Right forelimb (tissue), 1 donor: ENCODE results near the gene IQCN.

Source experiments
- DNase-seq: peaks from one replicate; pipeline ENCODE4 v3.0.0-alpha.2; 2018

The IQCN gene

DNA sequence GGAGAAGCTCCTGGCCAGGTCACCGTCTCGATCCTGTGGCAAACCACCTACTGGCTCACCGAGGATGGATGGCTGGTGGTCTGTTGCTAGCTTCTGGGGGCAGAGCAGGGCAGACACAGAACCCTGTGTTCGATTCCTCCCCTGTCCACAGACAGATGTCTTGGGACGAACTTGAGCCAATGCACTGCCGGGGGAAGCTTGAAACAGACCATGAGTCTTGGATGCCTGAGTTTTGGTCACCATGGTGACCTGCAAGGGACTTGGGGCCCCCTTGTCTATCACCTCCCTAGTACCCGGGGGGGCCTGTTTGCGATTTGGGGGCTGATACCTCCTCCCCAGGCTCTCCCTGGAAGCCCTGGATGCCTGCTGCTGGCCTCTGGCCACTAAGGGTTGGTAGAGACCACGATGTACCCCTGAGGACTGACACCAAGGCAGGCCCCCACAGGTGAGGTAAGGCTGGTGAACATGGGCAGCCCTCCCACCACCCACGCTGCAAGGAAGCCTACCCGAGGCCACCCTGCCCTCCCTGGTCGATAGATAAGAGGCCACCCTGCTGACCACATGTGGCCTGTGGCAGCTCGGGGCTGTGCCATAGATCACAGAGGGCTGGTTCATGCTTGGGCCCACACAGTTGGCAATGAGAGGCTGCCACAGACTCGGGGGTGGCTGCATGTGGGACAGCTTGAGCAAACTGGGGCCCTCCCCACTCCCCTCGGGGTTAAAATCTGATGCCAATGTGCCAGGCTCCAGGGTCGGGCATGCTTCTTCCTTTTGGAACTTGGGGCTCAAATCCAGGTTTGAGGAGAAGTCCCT, 10.7 kb downstream of the IQCN start:
- DNase-seq, result no peak

DNA sequence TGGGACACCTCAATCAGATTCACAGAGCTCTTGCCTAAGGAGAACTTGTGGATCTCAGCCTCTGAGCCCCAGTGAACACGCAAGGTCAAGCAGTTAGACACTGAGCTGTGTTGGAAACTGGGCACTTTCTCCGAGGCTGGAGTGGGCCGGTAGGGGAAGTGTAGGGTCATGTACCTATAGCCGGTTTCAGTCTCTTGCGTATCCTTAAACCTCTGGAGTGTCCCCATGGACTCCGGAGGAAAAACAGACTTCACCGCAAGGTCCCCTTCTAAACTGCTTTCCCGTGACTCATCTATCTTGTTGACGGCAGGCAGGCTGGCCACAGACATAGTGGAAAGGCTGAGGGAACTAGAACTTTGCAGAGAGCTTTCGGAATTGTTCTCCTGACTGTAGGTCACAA, 11.3 kb downstream of the IQCN start:
- no peak for DNase-seq

DNA sequence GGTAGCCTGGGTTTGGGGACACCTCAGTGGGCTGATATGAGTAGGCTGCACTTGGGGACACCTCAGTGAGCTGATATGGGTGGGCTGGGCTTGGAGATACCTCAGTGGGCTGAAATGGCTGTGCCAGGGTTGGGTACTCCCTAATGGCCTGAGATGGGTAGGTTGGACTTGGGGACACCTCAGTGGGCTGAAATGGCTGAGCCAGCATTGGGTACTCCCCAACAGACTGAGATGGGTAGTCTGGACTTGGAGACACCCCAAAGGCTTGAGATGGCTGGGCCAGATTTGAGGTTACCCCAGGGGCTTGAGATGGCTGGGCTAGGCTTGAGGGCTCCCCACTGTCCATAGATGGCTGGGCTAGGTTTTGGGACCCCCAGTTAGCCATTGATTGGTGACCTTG, 12.1 kb downstream of the IQCN start:
- DNase-seq, result no peak

DNA sequence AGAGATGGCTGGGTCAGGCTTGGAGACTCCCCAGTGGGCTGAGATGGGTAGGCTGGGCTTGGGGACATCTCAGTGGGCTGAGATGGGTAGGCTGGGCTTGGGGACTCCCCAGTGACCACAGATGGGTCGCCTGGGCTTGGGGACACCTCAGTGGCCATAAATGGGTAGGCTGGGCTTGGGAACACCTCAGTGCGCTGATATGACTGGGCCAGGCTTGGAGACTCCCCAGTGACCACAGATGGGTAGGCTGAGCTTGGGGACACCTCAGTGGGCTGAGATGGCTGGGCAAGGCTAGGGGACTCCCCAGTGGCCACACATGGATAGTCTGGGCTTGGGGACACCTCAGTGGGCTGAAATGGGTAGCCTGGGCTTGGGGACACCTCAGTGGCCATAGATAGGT, 12.8 kb downstream of the IQCN start:
- DNase-seq, result no peak

DNA sequence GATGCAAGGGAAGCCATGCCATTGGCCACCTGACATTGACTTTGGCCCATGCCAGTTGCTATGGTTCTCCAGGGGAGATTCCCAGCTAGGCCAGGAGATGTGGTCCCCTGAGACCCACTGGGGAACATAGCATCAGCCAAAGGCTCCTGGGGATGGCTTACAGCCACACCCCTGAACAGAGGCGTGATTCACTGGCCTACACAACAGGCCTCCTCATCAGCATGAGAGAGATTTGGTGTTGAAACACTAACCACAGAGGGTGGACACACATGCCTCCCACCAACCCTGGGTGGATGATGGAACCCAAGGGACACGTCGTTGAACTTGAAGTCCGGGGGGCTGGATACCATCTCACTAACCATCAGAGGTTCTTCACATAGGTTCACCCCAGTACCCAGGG, 14.4 kb downstream of the IQCN start:
- DNase-seq, result no peak

DNA sequence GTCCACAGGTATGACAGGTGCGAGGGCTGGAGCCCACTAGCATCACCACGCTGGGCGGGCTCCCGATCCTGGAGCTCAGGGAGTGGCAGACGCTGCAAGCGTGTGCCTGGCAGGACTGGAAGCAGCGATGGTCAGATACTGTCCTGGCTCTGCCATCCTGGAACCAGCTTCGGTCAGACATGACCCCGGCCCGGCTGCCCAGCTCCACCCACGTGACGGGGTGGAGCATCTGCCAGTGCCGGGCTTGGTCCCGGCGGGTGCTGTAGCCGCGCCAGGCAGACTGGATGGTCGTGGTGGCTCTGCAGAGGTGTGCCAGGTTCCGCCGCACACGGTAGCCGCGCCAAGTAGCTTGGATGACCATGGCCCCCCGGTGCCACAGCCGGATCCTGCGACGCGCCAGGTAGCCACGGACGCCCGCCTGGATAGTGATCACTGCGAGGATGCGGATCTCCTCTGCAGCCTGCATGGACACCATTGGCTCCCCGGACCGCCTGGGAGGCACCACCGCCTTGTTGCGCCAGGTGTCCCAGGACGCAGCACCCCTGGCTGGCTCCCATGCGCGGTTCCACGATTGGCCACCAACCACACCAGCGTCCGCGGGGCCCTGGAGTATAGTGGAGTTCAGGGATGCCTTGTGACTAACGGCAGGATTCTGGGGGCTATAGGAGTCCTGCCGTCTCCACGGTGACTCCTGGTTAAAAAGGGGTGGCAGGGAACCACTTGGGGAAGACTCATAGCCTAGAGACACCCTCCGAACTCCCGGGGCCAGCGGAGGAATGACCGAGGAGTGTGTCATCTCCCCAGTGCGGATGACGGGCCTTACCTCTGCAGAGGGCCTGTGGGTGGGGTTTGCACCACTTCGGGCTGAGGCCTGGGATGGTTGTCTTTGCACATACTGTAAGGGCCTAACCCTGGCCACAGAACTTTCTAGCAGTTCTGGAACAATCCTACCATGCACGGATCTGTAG, 16.5 kb downstream of the IQCN start:
- DNase-seq, result no peak

DNA sequence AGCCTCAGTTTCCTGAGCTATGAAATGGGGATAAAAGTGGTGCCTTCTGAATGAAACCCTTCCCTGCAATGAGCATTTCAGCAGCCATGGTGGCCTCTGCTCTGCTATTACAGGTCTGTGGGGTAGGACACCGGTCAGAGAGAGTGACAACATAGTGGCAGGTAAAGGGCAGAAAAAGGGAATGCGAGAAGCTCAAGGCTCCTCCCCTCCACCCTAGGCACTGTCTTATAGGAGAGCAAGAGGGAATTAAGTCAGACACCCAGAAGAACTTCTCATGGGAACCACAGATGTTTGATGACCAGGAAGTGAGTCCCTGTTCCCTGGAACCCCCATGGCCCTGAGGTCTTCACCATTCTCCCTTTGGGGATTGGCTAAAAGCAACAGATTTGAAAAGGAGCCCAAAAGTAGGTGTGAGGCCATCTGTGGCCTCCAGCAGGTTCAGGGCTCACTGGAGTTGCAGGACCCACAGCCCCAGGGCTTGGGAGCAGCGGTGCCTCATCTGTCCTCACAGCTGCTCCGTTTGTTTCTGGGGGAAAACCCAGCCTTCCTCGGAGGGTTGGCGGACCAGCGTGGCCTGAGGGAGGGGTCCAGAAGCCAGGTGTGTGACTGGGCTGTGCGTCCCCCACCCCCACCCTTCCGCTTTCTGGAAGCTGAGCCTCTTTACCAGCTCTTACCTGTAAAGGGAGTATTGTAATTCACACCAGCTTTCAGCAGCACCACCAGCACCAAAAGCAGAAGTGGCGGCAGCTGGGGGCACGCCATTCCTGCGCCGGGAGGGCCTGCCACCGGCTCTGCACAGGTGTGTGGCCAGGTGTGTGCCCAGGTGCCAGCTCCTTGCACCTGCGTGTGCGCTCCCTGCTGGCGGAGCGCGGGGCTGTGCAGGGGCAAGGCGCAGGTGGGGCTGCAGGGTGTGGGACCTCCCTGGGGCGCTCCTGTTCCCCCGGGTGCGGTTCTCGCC, 19.4 kb downstream of the IQCN start:
- no peak for DNase-seq

DNA sequence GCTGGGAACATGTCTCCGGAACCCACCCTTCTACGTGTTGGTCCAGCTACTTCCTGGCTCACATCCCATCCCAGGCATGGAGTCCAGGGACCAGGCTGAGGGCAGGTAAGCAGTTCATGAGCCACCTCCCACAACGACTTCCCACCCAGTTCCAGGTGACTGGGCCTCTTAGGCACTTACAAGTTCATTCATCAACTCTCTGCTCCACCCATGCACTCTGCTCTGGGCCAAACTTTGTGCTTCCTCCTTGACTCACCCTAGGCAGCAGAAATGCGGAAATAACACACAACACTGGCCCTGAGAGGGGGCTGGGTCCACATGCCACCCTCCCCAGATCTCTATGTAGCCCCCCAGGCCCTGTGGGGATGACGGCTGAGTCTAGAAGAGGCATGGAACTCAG, 20.5 kb downstream of the IQCN start:
- DNase-seq, result no peak

DNA sequence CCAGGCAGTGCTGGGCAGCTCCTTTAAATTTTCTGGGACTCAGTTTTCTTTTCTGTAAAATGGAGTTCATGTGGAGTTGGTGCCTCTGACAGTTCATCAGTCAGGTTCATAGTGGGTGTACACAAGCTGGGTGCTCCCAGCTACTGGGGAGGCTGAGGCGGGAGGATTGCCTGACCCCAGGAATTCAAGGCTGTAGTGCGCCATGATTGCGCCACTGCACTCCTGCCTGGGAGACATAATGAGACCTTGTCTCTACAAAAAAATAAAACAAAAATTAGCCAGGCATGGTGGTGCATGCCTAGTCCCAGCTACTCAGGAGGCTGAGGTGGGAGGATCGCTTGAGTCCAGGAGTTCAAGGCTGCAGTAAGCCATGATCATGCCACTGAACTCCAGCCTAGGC, 21.1 kb downstream of the IQCN start:
- no peak for DNase-seq

DNA sequence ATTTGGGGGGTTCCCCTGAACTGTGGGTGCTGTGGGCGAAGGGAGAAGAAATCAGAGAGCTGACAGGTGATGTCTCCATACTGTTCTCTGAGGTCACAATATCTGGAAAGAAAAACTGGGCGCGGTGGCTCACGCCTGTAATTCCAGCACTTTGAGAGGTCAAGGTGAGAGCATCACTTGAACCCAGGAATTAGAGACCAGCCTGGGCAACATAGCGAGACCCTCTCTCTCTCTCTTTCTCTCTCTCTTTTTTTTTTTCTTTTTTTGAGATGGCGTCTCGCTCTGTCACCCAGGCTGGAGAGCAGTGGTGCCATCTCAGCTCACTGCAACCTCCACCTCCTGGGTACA, 21.9 kb downstream of the IQCN start:
- no peak for DNase-seq

DNA sequence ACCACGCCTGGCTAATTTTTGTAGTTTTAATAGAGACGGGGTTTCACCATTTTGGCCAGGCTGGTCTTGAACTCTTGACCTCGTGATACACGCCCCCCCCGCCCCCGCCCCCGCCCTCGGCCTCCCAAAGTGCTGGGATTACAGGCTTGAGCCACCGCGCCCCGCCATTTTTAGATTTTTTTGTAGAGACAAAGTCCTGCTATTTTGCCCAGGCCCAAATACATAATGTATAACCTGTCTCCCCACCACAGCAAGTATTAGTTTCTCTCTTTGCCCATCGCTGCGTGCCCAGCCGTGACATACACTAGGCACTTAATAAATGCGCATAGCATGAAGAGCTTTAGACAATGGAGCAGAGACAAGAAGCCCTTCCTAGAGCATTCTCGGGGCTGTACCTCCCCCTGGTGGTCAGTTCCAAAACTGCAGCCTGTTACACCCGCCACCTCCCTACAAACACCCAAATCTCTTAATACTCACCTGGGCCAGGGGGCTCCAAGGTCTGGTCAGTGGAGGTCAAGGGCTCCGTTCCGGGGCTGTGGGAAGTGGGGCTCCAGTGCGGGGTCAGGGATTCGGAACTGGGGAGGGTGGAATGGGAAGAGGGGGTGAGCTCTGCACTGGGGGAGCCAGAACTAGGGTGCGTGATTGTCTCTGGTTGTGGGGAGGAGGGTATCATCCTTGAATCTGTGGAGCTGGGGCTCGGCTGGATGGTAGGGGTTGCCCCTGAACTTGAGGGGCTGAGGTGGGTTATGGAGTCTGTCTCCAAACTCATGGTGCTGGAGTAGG, 22.5 kb downstream of the IQCN start:
- DNase-seq, result peak; percentile 88

DNA sequence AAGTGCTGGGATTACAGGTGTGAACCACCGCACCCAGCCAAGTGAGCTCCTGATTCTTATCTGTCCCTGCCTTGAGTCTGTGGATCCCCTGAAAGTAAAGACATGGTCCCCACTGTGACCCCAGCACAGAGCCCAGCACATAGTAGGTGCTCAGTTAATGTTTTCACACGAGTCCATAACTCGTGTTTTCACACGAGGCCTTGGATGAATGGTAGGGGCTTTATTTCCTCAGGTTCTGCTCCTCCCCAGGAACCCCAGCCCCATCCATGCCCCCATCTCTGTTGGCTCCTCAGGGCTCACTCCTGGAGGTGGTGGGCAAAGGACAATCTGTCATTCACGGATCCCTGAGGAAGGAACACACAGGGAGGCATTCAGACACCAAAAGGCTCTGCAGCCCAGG, 24.4 kb downstream of the IQCN start:
- DNase-seq, result no peak

DNA sequence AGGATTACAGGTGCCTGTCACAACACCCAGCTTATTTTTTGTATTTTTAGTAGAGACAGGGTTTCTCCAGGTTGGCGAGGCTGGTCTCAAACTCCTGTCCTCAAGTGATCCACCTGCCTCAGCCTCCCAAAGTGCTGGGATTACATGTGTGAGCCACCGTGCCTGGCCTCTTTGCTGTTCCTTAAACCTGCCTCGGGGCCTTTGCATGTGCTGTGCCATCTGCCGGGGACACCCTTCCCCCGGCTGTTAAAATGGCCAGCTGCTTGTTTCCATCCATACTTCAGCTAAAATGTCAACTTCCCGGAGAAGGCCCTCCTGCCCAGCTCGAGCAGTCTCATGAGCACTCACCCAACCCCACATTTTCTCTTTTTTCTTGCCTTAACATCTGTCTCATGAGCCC, 29.0 kb downstream of the IQCN start:
- DNase-seq, result no peak

DNA sequence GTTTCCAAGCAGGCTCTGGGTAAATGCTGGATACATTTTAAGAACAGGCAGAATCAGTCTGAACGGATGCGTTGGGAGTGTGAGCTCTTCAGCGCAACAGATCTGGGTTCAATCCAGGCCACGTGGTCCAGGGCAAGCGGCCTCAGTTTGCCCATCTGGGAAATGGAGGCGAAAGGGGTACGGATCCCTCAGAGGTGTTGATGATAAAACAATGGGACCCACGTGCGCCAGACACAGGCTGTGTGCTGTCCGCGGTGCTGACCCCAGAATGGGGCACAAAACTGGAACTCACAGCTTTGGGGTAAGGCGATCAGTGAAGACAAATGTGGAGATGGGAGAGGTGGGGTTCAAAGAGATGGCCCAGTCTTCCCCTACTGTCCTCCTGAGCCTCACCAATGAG, 34.9 kb downstream of the IQCN start:
- no peak for DNase-seq

DNA sequence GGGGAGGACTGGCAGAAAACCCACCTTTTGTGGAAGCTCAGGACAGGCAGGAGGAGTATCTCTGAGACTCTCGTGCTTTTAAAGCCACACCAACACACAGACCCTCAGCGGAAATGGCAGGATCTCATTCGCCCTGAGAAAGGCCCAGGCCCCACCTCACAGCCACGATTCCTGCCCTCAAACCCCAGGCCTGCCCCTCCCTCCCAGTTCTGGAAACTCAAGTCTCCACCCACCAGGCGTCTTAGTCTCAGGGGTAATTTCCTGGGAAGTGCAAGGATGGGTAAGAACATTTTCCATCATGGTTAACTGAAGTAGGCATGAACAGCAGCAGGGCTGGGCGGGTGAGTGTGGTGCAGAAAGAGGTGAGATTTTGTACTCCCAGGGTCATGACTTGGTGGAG, 40.1 kb downstream of the IQCN start:
- no peak for DNase-seq

DNA sequence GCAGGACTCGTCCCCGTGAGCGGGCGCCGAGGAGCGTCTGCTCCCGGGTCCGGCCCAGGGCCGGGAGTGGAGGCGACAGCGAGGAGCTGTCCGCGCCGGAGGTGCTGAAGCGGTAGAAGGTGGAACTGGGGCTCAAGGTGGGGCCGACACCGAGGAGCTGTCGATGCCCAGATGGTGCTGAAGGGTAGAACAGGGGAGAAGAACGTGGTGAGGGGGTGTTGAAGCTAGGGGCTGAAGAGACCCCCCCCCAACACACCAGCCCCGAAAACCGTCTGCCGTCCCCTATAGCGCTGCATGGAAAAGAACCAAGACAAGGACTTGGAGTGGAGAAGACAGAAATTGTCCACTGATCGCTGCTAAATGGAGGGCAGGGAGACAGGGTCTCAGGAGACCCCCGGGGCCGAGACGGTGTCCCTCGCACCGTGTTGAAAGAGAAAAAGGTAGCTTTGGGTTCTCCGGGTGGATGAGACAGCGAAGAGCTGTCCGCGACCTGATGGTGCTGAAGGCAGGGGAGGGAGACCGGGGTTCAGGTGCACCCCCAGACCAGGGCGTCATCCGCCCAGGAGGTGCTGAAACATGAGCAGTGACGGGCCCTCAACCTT, 40.9 kb downstream of the IQCN start:
- no peak for DNase-seq

DNA sequence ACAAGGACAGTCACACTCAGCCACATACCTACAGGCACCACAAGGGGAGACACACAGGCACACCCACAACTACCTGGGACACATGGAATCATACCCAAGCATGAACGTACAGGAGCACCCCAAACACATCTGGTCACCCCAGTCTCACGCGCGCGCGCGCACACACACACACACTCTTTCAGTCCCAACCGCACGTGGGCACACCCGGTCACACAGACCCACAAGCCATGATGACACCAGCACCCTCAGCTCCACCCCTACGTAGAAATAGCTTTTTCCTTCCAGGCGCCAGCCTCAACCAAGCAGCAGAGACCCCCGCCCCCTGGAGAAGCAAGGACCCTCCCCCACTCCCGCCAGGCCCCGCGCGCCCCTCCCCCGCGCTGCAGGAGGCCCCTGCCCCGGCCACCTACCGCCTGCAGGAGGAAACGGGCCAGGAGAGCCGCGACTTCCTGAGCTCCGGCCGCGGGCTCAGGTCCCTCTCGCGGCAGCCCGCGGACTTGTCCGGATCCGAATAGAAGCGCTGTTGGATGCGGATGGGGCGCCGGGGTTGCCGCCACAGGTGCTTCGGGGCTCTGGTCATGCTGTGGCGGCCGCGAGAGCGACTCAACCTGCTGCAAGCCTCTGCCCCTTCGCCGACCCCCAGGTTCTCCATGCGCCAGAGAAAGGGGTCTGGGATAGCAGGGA, 41.6 kb downstream of the IQCN start:
- no peak for DNase-seq

DNA sequence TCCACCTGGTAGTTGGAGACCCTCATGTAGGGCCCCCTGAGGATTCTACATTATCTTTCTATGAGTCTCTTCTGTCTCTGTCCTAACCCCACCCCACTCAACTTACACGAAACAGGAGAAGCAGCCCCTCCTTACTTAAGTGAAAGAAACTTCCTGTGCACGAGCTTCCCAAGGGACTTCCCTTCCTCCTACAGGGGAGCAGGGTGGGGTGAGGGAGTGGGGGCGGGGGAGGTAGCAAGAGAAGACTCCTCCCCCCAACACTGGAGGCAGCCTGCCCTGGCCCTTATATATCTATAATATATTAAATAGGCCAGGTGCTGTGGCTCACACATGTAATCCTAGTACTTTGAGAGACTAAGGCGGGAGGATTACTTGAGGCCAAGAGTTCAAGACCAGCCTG, 42.5 kb downstream of the IQCN start:
- DNase-seq, result no peak

DNA sequence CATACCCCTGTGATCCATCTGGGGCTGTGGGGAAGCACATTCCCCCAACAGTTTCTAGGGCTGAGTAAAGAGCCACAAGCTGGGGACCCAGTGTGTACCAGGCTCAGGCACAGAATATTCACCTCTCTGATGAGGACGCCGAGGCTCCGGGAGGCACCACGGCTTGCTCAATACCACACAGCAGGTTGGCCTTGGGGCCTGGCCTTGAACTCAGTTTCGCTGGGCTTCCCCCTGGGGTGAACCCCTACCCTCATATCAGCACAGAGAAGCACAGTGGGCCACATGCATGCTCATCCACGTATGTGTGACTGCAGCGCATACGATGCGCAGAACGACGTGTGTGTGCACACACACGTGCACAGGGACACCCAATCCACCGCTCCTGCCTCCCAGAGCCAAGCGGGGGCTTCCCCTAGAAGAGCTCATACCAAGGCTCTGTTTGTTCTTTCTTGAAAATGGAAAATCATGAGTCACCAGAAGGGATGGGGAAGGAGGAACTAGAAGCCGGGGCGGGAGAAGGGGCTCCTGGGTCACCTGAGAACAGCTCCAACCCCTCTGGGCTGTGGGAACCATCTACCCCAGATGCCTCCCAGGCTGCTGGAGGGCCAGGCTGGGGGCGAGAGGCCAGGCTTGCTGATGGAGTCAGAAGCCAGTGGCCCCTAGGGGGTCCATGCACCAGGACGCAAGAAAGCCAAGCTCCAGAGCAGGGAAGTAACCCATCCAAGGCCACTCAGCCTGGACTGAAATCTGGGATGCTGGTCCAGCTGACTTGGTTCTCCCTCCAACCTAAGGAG, 43.1 kb downstream of the IQCN start:
- DNase-seq, result no peak

DNA sequence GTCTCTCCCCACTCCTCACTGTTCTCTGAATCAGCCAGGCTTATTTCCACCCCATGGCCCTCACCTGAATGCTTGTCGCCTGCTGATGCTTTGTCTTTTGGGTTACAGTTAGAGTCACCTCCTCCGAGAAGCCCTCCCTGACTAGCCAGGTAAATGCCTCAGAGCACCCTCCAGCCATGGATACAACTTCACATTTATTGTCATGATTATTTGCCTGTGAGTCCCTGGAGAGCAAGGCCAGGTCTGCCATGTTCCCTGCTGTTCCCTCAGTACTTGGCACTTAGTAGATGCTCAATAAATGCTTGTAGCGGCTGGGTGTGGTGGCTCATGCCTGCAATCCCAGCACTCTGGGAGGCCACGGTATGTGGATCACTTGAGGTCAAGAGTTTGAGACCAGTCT, 44.3 kb downstream of the IQCN start:
- DNase-seq, result no peak
